OCI-LY1 (cell line): ENCODE measurements around the gene LBX1.

Experiments used
- CTCF ChIP-seq: fragments of 200-600 bp; sonication (generic), shearing (Covaris generic); IDR thresholded peaks from 2 replicates; pipeline ENCODE4 v1.5.1; 2017; ENCODE audit warnings: mild to moderate bottlenecking, antibody characterized with exemption, low read length, moderate library complexity, mixed read lengths
- EZH2 ChIP-seq: fragments of 200-600 bp; sonication (generic), shearing (Covaris generic); IDR thresholded peaks from 2 replicates; pipeline ENCODE4 v1.8.0; 2017; ENCODE audit warnings: borderline replicate concordance, mixed run types, mild to moderate bottlenecking, antibody characterized with exemption, low read length, moderate library complexity, mixed read lengths

- no peak for TF ChIP-seq CTCF
- TF ChIP-seq EZH2, result no peak
Measured at GRCh38 chr10:101222683-101223273, 6.5 kb downstream of the LBX1 start.
